OCI-LY7 (cell line): ENCODE data around the gene CDK6. TPM values are rescaled to one million over a fixed set of nuclear protein-coding genes. Genes with fewer than 3 reads are reported as not detected.

Experiments
- BruUV-seq: library from RNA; stranded (reverse); fragments of 400-500 nt; replicated peaks from 2 replicates; lab custom pipeline; 2021; lab: Mats Ljungman, UMichigan
- CTCF ChIA-PET: fragments of 300-600 bp; sonication (Branson Sonifier 250); formaldehyde crosslinking; loops from one replicate; lab custom pipeline; 2022; ENCODE audit warnings: antibody characterized with exemption; ENCODE audit not compliant: unreplicated experiment; lab: Charles Lee
- POLR2A ChIA-PET: fragments of 300-600 bp; sonication (Branson Sonifier 250); formaldehyde crosslinking; loops from one replicate; lab custom pipeline; 2022; ENCODE audit warnings: antibody characterized with exemption; lab: Charles Lee
- DNase-seq: peaks from one replicate; pipeline ENCODE4 v3.0.0-alpha.2; 2015; ENCODE audit warnings: low spot score
- H2AFZ ChIP-seq: fragments of 200-600 bp; sonication (generic), shearing (Covaris generic); 2 replicates; pipeline ENCODE4 v1.6.1; 2014; ENCODE audit warnings: mild to moderate bottlenecking, antibody characterized with exemption, low read length, moderate library complexity
- H3K27ac ChIP-seq: fragments of 200-600 bp; sonication (generic); 2 replicates; pipeline ENCODE4 v1.5.1; 2014; ENCODE audit warnings: mixed run types, low read depth, mild to moderate bottlenecking, moderate library complexity, low read length, inconsistent platforms; ENCODE audit not compliant: poor library complexity, severe bottlenecking
- H3K36me3 ChIP-seq: fragments of 200-600 bp; sonication (generic); 2 replicates; pipeline ENCODE4 v1.6.1; 2014; ENCODE audit warnings: mild to moderate bottlenecking, antibody characterized with exemption, low read length, moderate library complexity, mixed read lengths; ENCODE audit not compliant: insufficient read depth
- H3K4me1 ChIP-seq: fragments of 200-600 bp; sonication (generic); 2 replicates; pipeline ENCODE4 v1.5.1; 2014; ENCODE audit warnings: mild to moderate bottlenecking, low read length; ENCODE audit not compliant: insufficient read depth, poor library complexity, severe bottlenecking
- H3K4me2 ChIP-seq: fragments of 200-600 bp; sonication (generic); 2 replicates; pipeline ENCODE4 v1.6.1; 2014; ENCODE audit warnings: mild to moderate bottlenecking, low read length
- H3K4me3 ChIP-seq: fragments of 200-600 bp; sonication (generic); 2 replicates; pipeline ENCODE4 v1.5.1; 2014; ENCODE audit warnings: mild to moderate bottlenecking, low read depth, low read length; ENCODE audit not compliant: poor library complexity, severe bottlenecking
- H3K79me2 ChIP-seq: fragments of 200-600 bp; sonication (generic); 2 replicates; pipeline ENCODE4 v1.6.1; 2016; ENCODE audit warnings: low read depth, mild to moderate bottlenecking, low read length, moderate library complexity, mixed read lengths; ENCODE audit not compliant: insufficient read depth
- H3K9me2 ChIP-seq: fragments of 200-600 bp; sonication (generic); 2 replicates; pipeline ENCODE4 v1.6.1; 2016; ENCODE audit warnings: mild to moderate bottlenecking, low read length, mixed read lengths; ENCODE audit not compliant: insufficient read depth
- H3K9me3 ChIP-seq: fragments of 200-600 bp; sonication (generic); 2 replicates; pipeline ENCODE4 v1.6.1; 2014; ENCODE audit warnings: mild to moderate bottlenecking, mixed run types, low read length, mixed read lengths
- H4K20me1 ChIP-seq: fragments of 200-600 bp; sonication (generic); 2 replicates; pipeline ENCODE4 v1.6.1; 2014; ENCODE audit warnings: mild to moderate bottlenecking, antibody characterized with exemption, low read length, moderate library complexity, mixed read lengths; ENCODE audit not compliant: insufficient read depth
- CTCF ChIP-seq: fragments of 200-600 bp; sonication (generic); conservative IDR thresholded peaks from 2 replicates; pipeline ENCODE4 v1.5.1; 2014; ENCODE audit warnings: mild to moderate bottlenecking, antibody characterized with exemption, low read length, moderate library complexity, mixed read lengths
- EZH2phosphoT487 ChIP-seq: fragments of 200-600 bp; sonication (generic); IDR thresholded peaks from 2 replicates; pipeline ENCODE4 v1.6.1; 2018; ENCODE audit warnings: low read depth, borderline replicate concordance, mild to moderate bottlenecking, mixed run types, antibody characterized with exemption, low read length, moderate library complexity, mixed read lengths
- intact Hi-C: fragments of 100-400 bp; cut with micrococcal nuclease; formaldehyde crosslinking; loops from one replicate; pipeline ENCODE4 v1.10.0; 2022; ENCODE audit not compliant: unreplicated experiment
- total RNA-seq, 2 experiments: library from RNA; depleted of rRNA in 1 of 2; stranded (reverse); fragments of >200 nt in 1 of 2; shearing (Covaris generic) in 1 of 2; gene quantifications; 2 replicates each; pipeline ENCODE4 v1.2.3, GENCODE V29; 2014 to 2022

The CDK6 gene
- total RNA-seq, 2 experiments from 2014 or later, result 35.5 to 44.1 TPM

DNA sequence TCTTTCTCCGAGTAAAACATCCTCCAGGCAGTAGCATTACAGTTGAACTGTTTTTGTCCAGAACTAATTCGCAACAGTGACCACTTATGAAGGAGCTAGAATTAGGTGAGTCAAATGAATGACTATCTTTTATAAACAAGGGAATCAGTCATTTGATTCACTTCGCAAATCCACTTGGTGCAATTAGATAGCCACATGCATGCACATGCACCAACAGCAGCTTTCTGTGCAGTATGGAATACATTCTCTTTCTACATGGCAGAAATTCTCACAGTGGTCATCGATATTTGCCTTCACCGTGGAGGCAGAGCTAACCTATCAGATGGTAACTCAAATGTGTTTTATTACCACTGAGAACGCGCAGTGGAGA lies 118.8 kb downstream of the CDK6 start:
- H3K4me2 ChIP-seq, result peak overlapping the region; percentile 53

DNA sequence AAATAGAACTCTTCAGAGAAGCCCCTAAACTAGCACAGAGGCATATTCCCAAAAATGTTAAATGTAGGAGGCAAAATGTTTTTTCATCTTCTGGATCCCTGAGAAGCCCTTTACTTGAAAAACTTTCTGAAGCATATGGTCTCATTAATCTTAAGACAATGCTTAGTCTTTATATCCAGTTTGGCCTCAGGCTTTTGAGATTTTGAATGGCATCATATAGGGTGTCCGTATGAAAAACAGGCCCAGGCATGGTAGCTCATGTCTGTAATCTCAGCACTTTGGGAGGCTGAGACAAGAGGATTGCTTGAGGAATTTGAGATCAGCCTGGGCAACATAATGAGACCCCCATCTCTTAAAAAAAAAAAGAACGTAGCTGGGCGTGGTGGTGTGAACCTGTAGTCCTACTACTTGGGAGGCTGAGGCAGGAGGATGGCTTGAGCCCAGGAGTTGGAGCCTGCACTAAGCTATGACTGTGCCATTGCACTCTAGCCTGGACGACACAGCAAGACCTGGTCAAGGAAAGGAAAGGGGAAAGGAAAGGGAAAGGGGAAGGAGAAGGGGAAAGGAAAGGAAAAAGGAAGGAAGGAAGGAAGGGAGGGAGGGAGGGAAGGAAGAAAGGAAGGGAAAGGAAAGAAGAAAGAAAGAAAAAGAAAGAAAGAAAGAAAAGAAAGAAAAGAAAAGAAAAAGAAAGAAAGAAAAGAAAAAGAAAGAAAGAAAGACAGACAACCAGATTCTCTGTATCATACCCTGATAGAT lies 119.4 kb downstream of the CDK6 start:
- no peaks in the 10 kb centered on the region for H3K9me3 ChIP-seq
- POLR2A ChIA-PET, result interaction anchor here (0.6 to 1.9 kb wide), 6 partner anchors 8 to 622 kb away, joined by 3 to 10 read pairs (median 5); no protein-coding TSS in a partner anchor
- H2AFZ ChIP-seq, result no peak overlapping the region
- H3K9me2 ChIP-seq, result no peaks in the 10 kb centered on the region
- H3K27ac ChIP-seq, result no peak overlapping the region
- H4K20me1 ChIP-seq, result no peaks in the 10 kb centered on the region
- H3K4me2 ChIP-seq, result no peak overlapping the region
- no peak overlapping the region for H3K4me3 ChIP-seq
- H3K36me3 ChIP-seq, result peaks cover 6% of the 10 kb centered on the region; the same call in 1 of the 2 replicates
- H3K4me1 ChIP-seq, result peaks cover 24% of the 10 kb centered on the region
- no TSS peak for BruUV-seq
- no peaks in the 10 kb centered on the region for H3K79me2 ChIP-seq
- TF ChIP-seq EZH2phosphoT487, result no peak
- TF ChIP-seq CTCF, result no peak
- intact Hi-C loops, result loop anchor here (5.0 kb wide), 1 partner anchor 50 kb away; no protein-coding TSS in a partner anchor
- DNase-seq, result no peak
- CTCF ChIA-PET, result no interaction called here

More for the DNA sequence above, 118.8 kb downstream of the CDK6 start:
- ChIA-PET POLR2A (interaction anchor here (0.6 to 1.6 kb wide), 4 partner anchors 26 to 622 kb away, joined by 3 to 6 read pairs (median 4); no protein-coding TSS in a partner anchor), CTCF (no interaction called here)
- no peaks in the 10 kb centered on the region for H3K9me3 ChIP-seq
- H3K9me2 ChIP-seq, result no peaks in the 10 kb centered on the region
- H4K20me1 ChIP-seq, result no peaks in the 10 kb centered on the region
- H3K27ac ChIP-seq, result no peak overlapping the region
- peaks cover 6% of the 10 kb centered on the region; the same call in 1 of the 2 replicates for H3K36me3 ChIP-seq
- intact Hi-C loops, result loop anchor here (5.0 kb wide), 1 partner anchor 50 kb away; no protein-coding TSS in a partner anchor
- TF ChIP-seq CTCF, result no peak
- TF ChIP-seq EZH2phosphoT487, result no peak
- no TSS peak for BruUV-seq
- H3K4me1 ChIP-seq, result peaks cover 24% of the 10 kb centered on the region
- peak overlapping the region; percentile 32 for H3K4me3 ChIP-seq
- no peak overlapping the region for H2AFZ ChIP-seq
- no peaks in the 10 kb centered on the region for H3K79me2 ChIP-seq
- no peak for DNase-seq

- Histone ChIP-seq H3K4me2 (no peak overlapping the region), H3K36me3 (0 out of 2 replicates have a peak, but pooled peaks cover 6% of the 10 kb centered on the region), H3K27ac (no peak overlapping the region), H2AFZ (no peak overlapping the region), H3K79me2 (no peaks in the 10 kb centered on the region), H4K20me1 (no peaks in the 10 kb centered on the region), H3K9me2 (no peaks in the 10 kb centered on the region), H3K9me3 (no peaks in the 10 kb centered on the region), H3K4me1 (peaks cover 19% of the 10 kb centered on the region), H3K4me3 (no peak overlapping the region)
- ChIA-PET CTCF (no interaction called here), POLR2A (interaction anchor here (0.6 to 2.5 kb wide), 5 partner anchors 9 to 126 kb away, joined by 3 to 12 read pairs (median 5); no protein-coding TSS in a partner anchor)
- intact Hi-C loops, result loop anchor here (5.0 kb wide), 1 partner anchor 51 kb away; no protein-coding TSS in a partner anchor
- no TSS peak for BruUV-seq
- TF ChIP-seq CTCF (no peak), EZH2phosphoT487 (no peak)
- no peak for DNase-seq
These were observed 120.4 kb downstream of the CDK6 start for GRCh38 chr7:92715963-92716362.
